AG09319 (cell line): ENCODE data around the gene ERC1.

Source experiments
- DNase-seq: peaks from one replicate; pipeline ENCODE4 v3.0.0-alpha.2; 2010; ENCODE audit warnings: low read depth; ENCODE audit errors: extremely low read depth
- TF ChIP-seq, protein P1 (sequence below): IDR thresholded peaks from 2 replicates; pipeline ENCODE4 v1.5.1; 2011; ENCODE audit warnings: low read depth, mild to moderate bottlenecking, inconsistent platforms, low read length, moderate library complexity

ERC1 gene

DNA sequence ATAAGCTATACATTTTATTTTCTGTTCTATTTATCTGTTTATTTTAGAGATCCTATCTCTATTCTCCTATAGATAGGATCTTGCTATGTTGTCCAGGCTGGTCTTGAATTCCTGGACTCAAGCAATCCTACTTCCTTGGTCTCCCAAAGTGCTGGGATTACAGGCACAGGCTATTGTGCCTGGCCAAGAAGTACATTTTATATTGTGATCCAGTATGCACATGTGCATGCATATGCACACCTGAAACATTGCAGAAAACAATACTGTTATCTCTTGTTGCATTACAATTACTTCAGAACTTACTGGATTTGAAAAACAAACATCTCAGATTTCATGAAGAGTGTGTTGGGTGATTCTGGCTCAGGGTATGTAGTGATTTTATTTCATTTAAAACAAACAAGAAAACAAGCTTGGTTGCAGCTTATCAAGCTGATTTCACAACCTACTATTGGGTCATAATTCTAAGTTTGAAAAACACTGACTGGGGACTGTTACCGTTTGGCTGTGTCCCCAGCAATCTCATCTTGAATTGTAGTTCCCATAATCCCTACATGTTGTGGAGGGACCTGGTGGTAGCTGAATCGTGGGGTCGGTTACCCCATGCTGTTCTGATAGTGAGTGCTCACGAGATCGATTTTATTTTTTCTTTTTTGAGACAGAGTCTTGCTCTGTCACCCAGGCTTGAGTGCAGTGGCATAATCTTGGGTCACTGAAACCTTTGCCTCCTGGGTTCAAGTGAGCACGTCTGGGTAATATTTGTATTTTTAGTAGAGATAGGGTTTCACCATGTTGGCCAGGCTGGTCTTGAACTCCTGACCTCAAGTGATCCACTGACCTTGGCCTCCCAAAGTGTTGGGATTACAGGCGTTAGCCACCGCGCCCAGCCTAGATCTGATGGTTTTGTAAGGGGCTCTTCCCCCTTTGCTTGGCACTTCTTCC lies 31.3 kb downstream of the ERC1 start:
- TF ChIP-seq, protein P1, sequence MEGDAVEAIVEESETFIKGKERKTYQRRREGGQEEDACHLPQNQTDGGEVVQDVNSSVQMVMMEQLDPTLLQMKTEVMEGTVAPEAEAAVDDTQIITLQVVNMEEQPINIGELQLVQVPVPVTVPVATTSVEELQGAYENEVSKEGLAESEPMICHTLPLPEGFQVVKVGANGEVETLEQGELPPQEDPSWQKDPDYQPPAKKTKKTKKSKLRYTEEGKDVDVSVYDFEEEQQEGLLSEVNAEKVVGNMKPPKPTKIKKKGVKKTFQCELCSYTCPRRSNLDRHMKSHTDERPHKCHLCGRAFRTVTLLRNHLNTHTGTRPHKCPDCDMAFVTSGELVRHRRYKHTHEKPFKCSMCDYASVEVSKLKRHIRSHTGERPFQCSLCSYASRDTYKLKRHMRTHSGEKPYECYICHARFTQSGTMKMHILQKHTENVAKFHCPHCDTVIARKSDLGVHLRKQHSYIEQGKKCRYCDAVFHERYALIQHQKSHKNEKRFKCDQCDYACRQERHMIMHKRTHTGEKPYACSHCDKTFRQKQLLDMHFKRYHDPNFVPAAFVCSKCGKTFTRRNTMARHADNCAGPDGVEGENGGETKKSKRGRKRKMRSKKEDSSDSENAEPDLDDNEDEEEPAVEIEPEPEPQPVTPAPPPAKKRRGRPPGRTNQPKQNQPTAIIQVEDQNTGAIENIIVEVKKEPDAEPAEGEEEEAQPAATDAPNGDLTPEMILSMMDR, result no peak
- DNase-seq, result no peak

DNA sequence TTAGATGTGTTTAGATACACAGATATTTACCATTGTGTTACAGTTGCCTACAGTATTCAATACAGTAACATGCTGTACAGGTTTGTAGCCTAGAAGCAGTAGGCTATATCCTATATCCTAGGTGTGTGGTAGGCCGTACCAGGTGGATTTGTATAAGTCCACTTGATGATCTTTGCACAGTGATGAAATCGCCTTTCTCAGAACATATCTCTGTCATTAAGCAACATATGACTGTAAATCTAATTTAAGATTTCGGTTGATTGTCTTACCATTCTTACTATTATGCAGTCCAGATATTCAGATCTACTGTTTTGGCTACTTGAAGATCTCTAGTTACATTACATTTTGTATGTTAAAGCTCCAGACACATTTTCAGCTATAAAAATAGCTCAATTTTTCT lies 39.8 kb downstream of the ERC1 start:
- TF ChIP-seq, protein P1, result no peak
- no peak for DNase-seq

DNA sequence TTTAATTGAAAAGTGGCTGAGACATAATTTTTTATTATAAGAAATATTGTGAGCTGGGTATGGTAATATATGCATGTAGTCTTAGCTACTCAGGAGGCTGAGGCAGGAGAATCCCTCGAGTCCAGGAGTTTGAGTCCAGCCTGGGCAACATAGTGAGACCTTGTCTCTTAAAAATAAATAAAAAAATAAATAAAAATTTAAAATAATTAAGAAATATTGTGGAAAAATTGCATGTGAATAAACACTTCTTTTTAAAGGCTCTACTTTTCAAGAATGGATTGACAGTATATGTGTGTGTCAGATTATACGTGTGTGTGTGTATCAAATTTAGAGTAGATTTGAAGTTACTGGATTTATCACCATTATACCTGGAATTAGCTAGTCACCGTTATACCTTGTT lies 43.2 kb downstream of the ERC1 start:
- DNase-seq, result no peak
- TF ChIP-seq, protein P1, result no peak

DNA sequence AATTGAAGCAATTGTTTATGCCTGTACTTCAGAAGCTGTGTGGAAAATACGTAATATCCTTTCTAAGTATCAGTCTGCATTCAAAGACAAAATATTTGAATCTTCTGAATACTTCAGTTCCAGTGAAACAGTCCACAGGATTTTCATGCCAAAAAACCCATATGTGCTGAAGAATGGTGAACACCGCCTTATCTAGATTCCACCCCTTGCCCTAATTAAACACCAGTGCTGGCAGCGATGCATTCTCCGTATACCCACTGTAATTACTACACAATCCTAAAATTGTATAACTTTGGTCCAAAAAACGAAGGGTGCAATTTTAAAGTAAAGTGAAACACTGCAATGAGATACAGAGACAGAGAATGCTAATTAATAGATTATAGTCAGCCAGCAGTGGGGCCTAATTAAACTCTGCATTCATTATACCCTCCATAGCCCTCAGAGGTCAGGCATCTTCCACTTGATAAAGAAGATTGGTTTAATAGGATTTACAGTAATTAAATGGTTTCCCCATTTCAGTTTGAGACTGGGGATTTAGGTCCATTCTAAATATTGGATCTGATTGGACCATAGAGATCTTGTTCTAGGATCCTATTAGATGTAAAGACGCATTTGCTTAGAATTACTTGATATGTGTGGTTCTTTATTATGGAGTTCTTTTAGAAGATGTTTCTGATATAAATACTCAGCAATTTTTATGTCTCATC lies 43.9 kb downstream of the ERC1 start:
- DNase-seq, result no peak
- TF ChIP-seq, protein P1, result no peak

DNA sequence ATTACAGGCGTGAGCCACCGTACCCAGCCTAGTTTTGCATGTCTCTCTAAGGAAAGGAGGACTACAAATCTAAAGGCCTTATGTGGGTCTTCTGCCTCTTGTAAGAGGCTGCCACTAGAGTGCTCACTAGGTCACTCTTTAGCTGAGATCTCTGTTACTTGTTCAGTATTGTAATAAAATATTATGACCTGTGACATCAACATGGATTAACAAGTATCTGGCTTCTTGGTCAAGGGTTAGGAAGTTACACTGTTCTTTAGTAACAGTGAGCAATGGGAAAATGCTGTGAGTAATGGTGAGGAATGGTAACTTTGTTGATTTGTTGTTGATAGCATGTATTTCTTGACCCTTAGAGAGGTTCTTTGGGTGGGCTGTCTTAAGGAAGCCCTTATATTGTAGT lies 50.5 kb downstream of the ERC1 start:
- no peak for DNase-seq

DNA sequence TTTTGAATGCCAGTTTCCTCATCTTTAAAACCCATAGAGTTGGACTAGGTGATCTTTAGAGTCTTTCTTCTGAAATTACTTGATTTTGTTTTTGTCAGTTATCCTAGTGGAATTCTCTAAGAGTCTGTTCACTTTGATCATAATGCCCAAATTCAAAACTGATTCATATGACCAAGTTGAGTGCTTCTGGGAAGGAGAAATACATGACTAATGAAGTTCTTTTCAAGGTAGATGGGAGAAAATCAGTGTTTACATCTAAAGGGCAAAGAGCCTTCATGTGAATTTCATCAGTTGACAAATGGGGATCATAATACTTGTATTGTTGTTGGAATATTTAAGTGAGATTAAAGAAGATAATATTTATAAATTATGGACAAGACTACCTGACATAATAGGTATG lies 53.2 kb downstream of the ERC1 start:
- DNase-seq, result no peak
- TF ChIP-seq, protein P1, result no peak

More for the DNA sequence above, 50.5 kb downstream of the ERC1 start:
- TF ChIP-seq, protein P1, result no peak

DNA sequence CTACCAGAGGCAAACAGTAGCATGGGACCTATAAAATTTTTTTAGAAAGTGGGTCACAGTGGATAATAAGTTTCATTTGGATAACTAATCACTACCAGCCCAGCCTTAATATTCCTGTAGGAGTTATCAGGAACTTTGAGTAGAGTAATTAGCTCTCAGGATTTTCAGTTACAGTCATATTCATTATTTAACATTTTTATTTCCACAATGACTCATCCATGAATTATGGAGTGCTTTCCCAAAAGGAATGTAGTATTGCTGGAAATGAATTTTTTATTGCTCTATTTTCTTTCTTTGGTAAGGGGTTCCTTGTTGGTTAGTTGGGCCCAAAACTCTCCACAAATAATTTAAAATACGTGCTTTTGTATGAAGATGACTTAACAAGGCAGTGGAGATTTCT lies 53.7 kb downstream of the ERC1 start:
- TF ChIP-seq, protein P1, result no peak
- no peak for DNase-seq
